ES-I3 (cell line): Measurements from ENCODE around the gene CLOCK.
"Not testable (repeated sequence)": the region's sequence is repeated elsewhere in the genome, so short reads cannot be mapped to it uniquely, and the experiment has no call there.

Experiments used
- H3K36me3 ChIP-seq: 2 replicates; pipeline ENCODE4 v1.6.1; 2013; ENCODE audit warnings: mild to moderate bottlenecking, low read length, control low read depth, moderate library complexity; ENCODE audit not compliant: insufficient read depth
- H3K4me1 ChIP-seq: 2 replicates; pipeline ENCODE4 v1.6.1; 2013; ENCODE audit warnings: mild to moderate bottlenecking, control low read depth, low read length; ENCODE audit not compliant: insufficient read depth
- H3K9ac ChIP-seq: 2 replicates; pipeline ENCODE4 v1.6.1; 2013; ENCODE audit warnings: low read depth, mild to moderate bottlenecking, low read length, moderate library complexity
- H3K9me3 ChIP-seq: 2 replicates; pipeline ENCODE4 v1.6.1; 2013; ENCODE audit warnings: mild to moderate bottlenecking, low read length, moderate library complexity; ENCODE audit not compliant: control insufficient read depth, insufficient read depth

CLOCK gene, protein sequence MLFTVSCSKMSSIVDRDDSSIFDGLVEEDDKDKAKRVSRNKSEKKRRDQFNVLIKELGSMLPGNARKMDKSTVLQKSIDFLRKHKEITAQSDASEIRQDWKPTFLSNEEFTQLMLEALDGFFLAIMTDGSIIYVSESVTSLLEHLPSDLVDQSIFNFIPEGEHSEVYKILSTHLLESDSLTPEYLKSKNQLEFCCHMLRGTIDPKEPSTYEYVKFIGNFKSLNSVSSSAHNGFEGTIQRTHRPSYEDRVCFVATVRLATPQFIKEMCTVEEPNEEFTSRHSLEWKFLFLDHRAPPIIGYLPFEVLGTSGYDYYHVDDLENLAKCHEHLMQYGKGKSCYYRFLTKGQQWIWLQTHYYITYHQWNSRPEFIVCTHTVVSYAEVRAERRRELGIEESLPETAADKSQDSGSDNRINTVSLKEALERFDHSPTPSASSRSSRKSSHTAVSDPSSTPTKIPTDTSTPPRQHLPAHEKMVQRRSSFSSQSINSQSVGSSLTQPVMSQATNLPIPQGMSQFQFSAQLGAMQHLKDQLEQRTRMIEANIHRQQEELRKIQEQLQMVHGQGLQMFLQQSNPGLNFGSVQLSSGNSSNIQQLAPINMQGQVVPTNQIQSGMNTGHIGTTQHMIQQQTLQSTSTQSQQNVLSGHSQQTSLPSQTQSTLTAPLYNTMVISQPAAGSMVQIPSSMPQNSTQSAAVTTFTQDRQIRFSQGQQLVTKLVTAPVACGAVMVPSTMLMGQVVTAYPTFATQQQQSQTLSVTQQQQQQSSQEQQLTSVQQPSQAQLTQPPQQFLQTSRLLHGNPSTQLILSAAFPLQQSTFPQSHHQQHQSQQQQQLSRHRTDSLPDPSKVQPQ

GRCh38 chr4:55546756-55547465, at the start of gene CLOCK:
CLOCK (minus strand) TSS chr4:55546909; CDS start chr4:55482785, 64,124 bp downstream.
- peaks cover 21% of the 10 kb centered on the region for H3K4me1 ChIP-seq
- no peaks in the 10 kb centered on the region for H3K9me3 ChIP-seq
- peak within 1 kb of the TSS; percentile 95 for H3K9ac ChIP-seq
- no peaks in the 10 kb centered on the region for H3K36me3 ChIP-seq

GRCh38 chr4:55592014-55592413, 45.3 kb upstream of the CLOCK start, which contains the start of gene PDCL2:
PDCL2 (minus strand) TSS chr4:55592245; CDS start chr4:55592109, 136 bp downstream.
- Histone ChIP-seq H3K36me3 (no peaks in the 10 kb centered on the region), H3K9me3 (peaks cover 4% of the 10 kb centered on the region; the same call in 1 of the 2 replicates), H3K4me1 (no peaks in the 10 kb centered on the region; the same call in 1 of the 2 replicates), H3K9ac (no peak within 1 kb of the TSS)

- no peak overlapping the region for H3K9ac ChIP-seq
- no peaks in the 10 kb centered on the region; the same call in 1 of the 2 replicates for H3K4me1 ChIP-seq
- no peaks in the 10 kb centered on the region for H3K36me3 ChIP-seq
- peaks cover 8% of the 10 kb centered on the region; the same call in 1 of the 2 replicates for H3K9me3 ChIP-seq
Observed at GRCh38 chr4:55588160-55588559, 41.5 kb upstream of the CLOCK start.

DNA sequence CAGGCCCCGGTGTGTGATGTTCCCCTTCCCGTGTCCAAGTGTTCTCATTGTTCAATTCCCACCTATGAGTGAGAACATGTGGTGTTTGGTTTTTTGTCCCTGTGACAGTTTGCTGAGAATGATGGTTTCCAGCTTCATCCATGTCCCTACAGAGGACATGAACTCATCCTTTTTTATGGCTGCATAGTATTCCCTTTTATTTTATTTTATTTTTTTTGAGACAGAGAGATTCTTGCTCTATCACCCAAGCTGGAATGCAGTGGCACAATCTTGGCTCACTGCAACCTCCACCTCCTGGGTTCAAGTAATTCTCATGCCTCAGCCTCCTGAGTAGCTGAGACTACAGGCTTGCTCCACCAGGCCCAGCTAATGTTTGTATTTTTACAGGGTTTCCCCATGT, 36.1 kb upstream of the CLOCK start:
- H3K9ac ChIP-seq, H3K36me3 ChIP-seq, H3K9me3 ChIP-seq: not testable (repeated sequence)

DNA sequence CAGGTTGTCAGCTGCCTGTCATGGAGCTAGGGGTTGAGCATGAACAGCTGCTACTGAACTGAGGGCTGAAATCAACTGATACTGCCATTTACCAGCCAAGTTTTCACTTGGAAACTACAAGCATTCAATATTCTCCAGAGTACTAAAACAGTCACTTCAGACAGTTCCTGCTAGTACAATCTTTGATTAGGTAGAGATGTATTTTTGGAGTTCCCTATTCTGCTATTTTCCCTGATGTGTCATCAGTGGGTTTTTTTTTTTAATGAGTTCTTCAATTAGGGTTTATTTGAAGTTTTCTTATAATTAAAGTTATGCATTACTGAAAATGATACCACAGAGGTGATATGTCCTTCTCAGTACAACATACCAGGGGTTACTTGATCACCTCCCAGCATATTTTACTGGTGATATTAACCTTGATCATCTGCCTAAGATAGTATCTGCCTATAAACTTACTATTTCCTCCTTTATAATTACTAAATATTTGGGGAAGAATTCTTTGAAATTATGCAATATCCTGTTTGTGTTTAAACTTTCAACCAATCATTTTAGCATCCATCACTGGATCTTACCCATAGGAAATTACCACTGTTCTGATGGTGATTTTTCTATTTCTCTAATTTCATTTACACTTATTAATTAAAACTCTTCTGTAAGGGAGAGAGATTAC, 31.8 kb upstream of the CLOCK start:
- H3K4me1 ChIP-seq, result no peaks in the 10 kb centered on the region
- H3K9me3 ChIP-seq, result peaks cover 10% of the 10 kb centered on the region
- no peak overlapping the region for H3K9ac ChIP-seq
- no peaks in the 10 kb centered on the region for H3K36me3 ChIP-seq

More for the DNA sequence above, 36.1 kb upstream of the CLOCK start:
- not testable (repeated sequence) for H3K4me1 ChIP-seq

- Histone ChIP-seq H3K4me1 (no peaks in the 10 kb centered on the region), H3K9ac (no peak overlapping the region), H3K9me3 (peaks cover 9% of the 10 kb centered on the region), H3K36me3 (no peaks in the 10 kb centered on the region)
Observed at GRCh38 chr4:55575513-55575912, 28.8 kb upstream of the CLOCK start.

GRCh38 chr4:55574252-55574651, 27.5 kb upstream of the CLOCK start:
- H3K9me3 ChIP-seq, result peaks cover 9% of the 10 kb centered on the region
- no peaks in the 10 kb centered on the region for H3K4me1 ChIP-seq
- no peaks in the 10 kb centered on the region for H3K36me3 ChIP-seq
- H3K9ac ChIP-seq, result no peak overlapping the region

DNA sequence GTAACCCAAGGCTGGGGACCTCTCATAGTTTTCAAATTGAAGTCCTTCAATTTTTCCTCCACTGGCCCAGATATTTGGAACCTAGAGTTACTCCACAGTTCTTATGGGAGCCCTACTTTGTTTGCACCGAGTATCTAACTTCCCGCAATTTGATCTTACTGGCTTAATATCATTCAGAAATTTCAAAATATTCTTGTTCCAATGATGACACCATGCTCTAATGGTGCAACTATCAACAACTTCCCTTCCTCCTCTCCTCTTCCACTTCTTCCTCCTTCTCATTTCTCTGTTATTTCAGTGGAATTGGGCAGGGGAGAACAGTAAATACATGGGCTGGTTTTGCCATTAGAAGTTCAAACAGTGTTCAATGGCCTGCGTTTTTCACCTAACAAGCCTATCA, 25.1 kb upstream of the CLOCK start:
- Histone ChIP-seq H3K36me3 (no peaks in the 10 kb centered on the region), H3K9ac (no peak overlapping the region), H3K4me1 (no peaks in the 10 kb centered on the region), H3K9me3 (no peaks in the 10 kb centered on the region; the same call in none of the 2 replicates)

DNA sequence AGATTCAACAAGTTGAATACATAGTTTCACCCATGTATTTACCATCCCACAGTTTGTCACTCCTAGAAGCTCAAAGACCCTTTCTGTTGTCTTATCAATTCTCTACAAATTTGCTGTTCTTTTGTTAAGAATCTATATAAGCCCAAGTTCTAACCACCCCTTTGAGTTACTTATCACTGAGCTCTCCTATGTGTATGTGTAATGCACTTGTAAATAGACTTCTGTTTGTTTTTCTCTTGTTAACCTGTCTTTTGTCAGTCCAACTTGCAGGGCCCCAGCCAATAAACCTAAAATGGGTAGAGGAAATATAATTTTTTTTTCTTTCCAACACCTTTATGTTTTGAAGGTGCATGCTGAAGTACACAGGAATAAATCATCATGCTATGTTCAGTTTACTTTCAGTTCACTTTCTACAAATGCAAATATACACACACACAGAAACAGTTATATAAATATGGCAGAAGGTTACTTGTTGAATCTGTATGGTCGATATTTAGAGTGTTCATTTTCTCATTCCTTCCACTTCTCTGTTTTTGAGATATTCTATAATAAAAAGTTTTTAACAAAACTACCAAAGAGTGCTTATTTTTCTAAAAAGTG, 22.3 kb upstream of the CLOCK start:
- no peaks in the 10 kb centered on the region for H3K36me3 ChIP-seq
- H3K9ac ChIP-seq, result no peak overlapping the region
- no peaks in the 10 kb centered on the region; the same call in 1 of the 2 replicates for H3K9me3 ChIP-seq
- H3K4me1 ChIP-seq, result no peaks in the 10 kb centered on the region

DNA sequence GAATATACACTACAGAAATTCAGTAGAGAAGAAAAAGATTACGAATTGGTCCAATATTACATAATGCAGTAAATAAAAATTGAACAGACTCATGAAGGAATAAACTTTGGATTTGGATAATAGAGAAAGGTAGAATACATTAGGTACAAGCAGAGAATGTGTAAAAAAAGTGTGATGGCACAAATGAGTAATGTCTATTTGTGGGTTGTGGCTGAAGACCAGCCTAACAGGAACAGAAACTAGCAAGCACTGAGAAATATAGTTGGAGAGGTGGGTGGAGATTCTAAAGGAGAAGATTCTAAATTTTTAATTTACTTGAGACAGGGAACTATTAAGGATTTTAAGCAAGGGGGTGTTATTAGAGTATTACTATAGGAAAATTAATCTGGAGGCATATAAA, 15.2 kb upstream of the CLOCK start:
- no peaks in the 10 kb centered on the region for H3K36me3 ChIP-seq
- H3K9ac ChIP-seq, result no peak overlapping the region
- H3K4me1 ChIP-seq, result no peaks in the 10 kb centered on the region
- no peaks in the 10 kb centered on the region for H3K9me3 ChIP-seq

- H3K4me1 ChIP-seq, result no peaks in the 10 kb centered on the region
- H3K9ac ChIP-seq, result no peak overlapping the region
- no peaks in the 10 kb centered on the region for H3K9me3 ChIP-seq
- H3K36me3 ChIP-seq, result no peaks in the 10 kb centered on the region
Observed at GRCh38 chr4:55560096-55560495, 13.4 kb upstream of the CLOCK start.

DNA sequence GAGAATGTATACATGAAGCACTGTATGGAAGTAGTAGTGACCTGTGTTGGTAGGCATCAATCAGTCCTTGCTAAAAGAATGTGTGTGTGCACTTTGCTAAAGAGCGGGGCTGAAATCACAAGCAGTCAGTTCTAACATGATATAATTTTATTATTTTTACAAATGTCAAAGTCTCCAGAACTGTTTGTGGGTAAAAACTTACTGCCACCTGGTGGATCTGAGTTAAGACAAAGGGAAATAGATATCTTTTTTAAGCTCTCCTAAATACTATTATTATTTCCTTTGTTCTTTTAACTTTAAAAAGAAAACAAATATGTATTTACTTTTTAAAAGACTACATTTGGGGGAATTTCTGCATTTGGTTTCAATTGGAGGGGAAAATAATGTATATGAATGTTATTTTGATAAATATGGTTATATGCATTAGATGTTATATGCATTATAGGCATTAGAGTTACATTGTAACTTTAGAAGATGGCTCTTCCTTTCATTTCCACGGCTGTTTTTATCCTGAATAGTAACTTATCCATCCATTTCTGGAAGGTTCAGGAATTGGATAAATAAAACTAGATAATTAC, 7.8 kb upstream of the CLOCK start:
- Histone ChIP-seq H3K4me1 (peaks cover 7% of the 10 kb centered on the region), H3K9ac (no peak overlapping the region), H3K36me3 (no peaks in the 10 kb centered on the region), H3K9me3 (no peaks in the 10 kb centered on the region)
